HCT116 (cell line): Measurements from ENCODE around the gene ACTRT2. TPM values are rescaled to one million over a fixed set of nuclear protein-coding genes. Genes with fewer than 3 reads are reported as not detected.

Source experiments
- ATAC-seq: fragments of 200-7000 bp; cut with Tn5 transposase; 2 replicates; pipeline ENCODE4 v1.9.1; 2020; ENCODE audit warnings: mild to moderate bottlenecking, moderate library complexity
- BruUV-seq: library from RNA; stranded (reverse); fragments of 400-500 nt; replicated peaks from 2 replicates; lab custom pipeline; 2021; lab: Mats Ljungman, UMichigan
- CTCF ChIA-PET: fragments of 300-600 bp; sonication (Branson Sonifier 250); formaldehyde crosslinking; loops from one replicate; lab custom pipeline; 2021; ENCODE audit warnings: antibody characterized with exemption; lab: Charles Lee
- POLR2A ChIA-PET: fragments of 300-600, 350-600 bp; sonication (Branson Sonifier 250); formaldehyde crosslinking; loops from one replicate; lab custom pipeline; 2021; ENCODE audit warnings: antibody characterized with exemption; lab: Charles Lee
- RAD21 ChIA-PET, 2 experiments: fragments of 300-600 bp; sonication (Branson Sonifier 250); formaldehyde crosslinking; loops; one replicate each; lab custom pipeline; 2023; ENCODE audit warnings: low total read pairs in 2 of 2; ENCODE audit not compliant: uncharacterized antibody in 2 of 2, unreplicated experiment in 2 of 2, low non-redundant PET in 1 of 2; lab: Charles Lee
- DNase-seq: peaks from one replicate; pipeline ENCODE4 v3.0.0-alpha.2; 2010; ENCODE audit warnings: low read depth, low spot score
- H2AFZ ChIP-seq: fragments of 200-600 bp; shearing (Covaris generic), sonication (generic); 2 replicates; pipeline ENCODE4 v1.6.1; 2017; ENCODE audit warnings: low read depth, mixed run types, mixed read lengths, antibody characterized with exemption, low read length; ENCODE audit not compliant: poor library complexity, severe bottlenecking
- H3K27ac ChIP-seq: 2 replicates; pipeline ENCODE4 v1.5.1; 2012; ENCODE audit warnings: low read depth, low read length
- H3K27me3 ChIP-seq: fragments of 200-600 bp; sonication (generic); 2 replicates; pipeline ENCODE4 v1.6.1; 2016; ENCODE audit warnings: mixed run types, low read length, mixed read lengths; ENCODE audit not compliant: insufficient read depth
- H3K36me3 ChIP-seq, 2 experiments: fragments of 200-500 bp in 1 of 2; fragments of 200-600 bp in 1 of 2; sonication (Bioruptor generic) in 1 of 2; sonication (generic) in 1 of 2; 2 replicates each; pipeline versions ENCODE4 v1.5.1 to v1.6.1; 2014 to 2016; ENCODE audit warnings: low read length in 2 of 2, inconsistent platforms in 1 of 2, mixed read lengths in 1 of 2, mixed run types in 1 of 2; ENCODE audit not compliant: insufficient read depth in 2 of 2, control insufficient read depth in 1 of 2
- H3K4me1 ChIP-seq, 2 experiments: fragments of 200-600 bp in 1 of 2; sonication (generic) in 1 of 2; 2 replicates each; pipeline versions ENCODE4 v1.5.1 to v1.6.1; 2012 to 2017; ENCODE audit warnings: low read length in 2 of 2, inconsistent platforms in 1 of 2, mild to moderate bottlenecking in 1 of 2, mixed read lengths in 1 of 2, mixed run types in 1 of 2, moderate library complexity in 1 of 2; ENCODE audit not compliant: insufficient read depth in 2 of 2, control insufficient read depth in 1 of 2
- H3K4me2 ChIP-seq: fragments of 200-600 bp; sonication (generic); 2 replicates; pipeline ENCODE4 v1.6.1; 2017; ENCODE audit warnings: mixed run types, low read length, mixed read lengths
- H3K4me3 ChIP-seq, 2 experiments: fragments of 200-600 bp in 1 of 2; sonication (generic) in 1 of 2; replicated peaks in 1 of 2; 2 replicates each; pipeline ENCODE4 v1.5.1; 2011 to 2016; ENCODE audit warnings: low read length in 2 of 2, control low read depth in 1 of 2, low read depth in 1 of 2, mild to moderate bottlenecking in 1 of 2, mixed read lengths in 1 of 2, mixed run types in 1 of 2
- H3K79me2 ChIP-seq: fragments of 200-600 bp; sonication (generic); 2 replicates; pipeline ENCODE4 v1.6.1; 2017; ENCODE audit warnings: mild to moderate bottlenecking, mixed run types, low read length, moderate library complexity, mixed read lengths; ENCODE audit not compliant: insufficient read depth
- H3K9ac ChIP-seq: fragments of 200-600 bp; sonication (generic); 2 replicates; pipeline ENCODE4 v1.6.1; 2016; ENCODE audit warnings: low read length, mixed read lengths
- H3K9me2 ChIP-seq: fragments of 200-600 bp; sonication (generic), shearing (Covaris generic); 2 replicates; pipeline ENCODE4 v1.6.1; 2017; ENCODE audit warnings: mixed run types, mild to moderate bottlenecking, moderate library complexity; ENCODE audit not compliant: insufficient read depth
- H3K9me3 ChIP-seq, 2 experiments: fragments of 200-500 bp in 1 of 2; fragments of 200-600 bp in 1 of 2; sonication (Bioruptor generic) in 1 of 2; sonication (generic) in 1 of 2; 2 replicates each; pipeline ENCODE4 v1.6.1; 2014 to 2017; ENCODE audit warnings: low read length in 2 of 2, mixed read lengths in 2 of 2, inconsistent platforms in 1 of 2, low read depth in 1 of 2, mild to moderate bottlenecking in 1 of 2, mixed run types in 1 of 2, moderate library complexity in 1 of 2; ENCODE audit not compliant: control insufficient read depth in 1 of 2, insufficient read depth in 1 of 2
- H4K20me1 ChIP-seq: fragments of 200-600 bp; sonication (generic), shearing (Covaris generic); 2 replicates; pipeline ENCODE4 v1.6.1; 2017; ENCODE audit warnings: mixed run types, mild to moderate bottlenecking, moderate library complexity; ENCODE audit not compliant: insufficient read depth
- ATF3 ChIP-seq: IDR thresholded peaks from 2 replicates; pipeline ENCODE4 v1.6.1; 2012
- CEBPB ChIP-seq: IDR thresholded peaks from 2 replicates; pipeline ENCODE4 v1.6.1; 2012; ENCODE audit warnings: low read depth
- EGR1 ChIP-seq: IDR thresholded peaks from 2 replicates; pipeline ENCODE4 v1.6.1; 2012; ENCODE audit warnings: low read depth
- EZH2 ChIP-seq: fragments of 200-600 bp; sonication (generic); IDR thresholded peaks from 2 replicates; pipeline ENCODE4 v1.6.1; 2017; ENCODE audit warnings: antibody characterized with exemption, mixed run types
- MAX ChIP-seq: IDR thresholded peaks from 2 replicates; pipeline ENCODE4 v1.6.1; 2012
- POLR2A ChIP-seq: IDR thresholded peaks from 2 replicates; pipeline ENCODE4 v1.7.0; 2011; ENCODE audit warnings: borderline replicate concordance; ENCODE audit not compliant: insufficient read depth, insufficient read length; ENCODE audit errors: extremely low read depth
- SP1 ChIP-seq: IDR thresholded peaks from 2 replicates; pipeline ENCODE4 v1.6.1; 2012; ENCODE audit warnings: low read depth
- SRF ChIP-seq: IDR thresholded peaks from 2 replicates; pipeline ENCODE4 v1.6.1; 2012; ENCODE audit warnings: low read depth
- TCF7L2 ChIP-seq: IDR thresholded peaks from 2 replicates; pipeline ENCODE4 v1.7.0; 2011; ENCODE audit warnings: borderline replicate concordance, inconsistent platforms; ENCODE audit not compliant: insufficient read depth, insufficient read length; ENCODE audit errors: extremely low read depth
- ZFX ChIP-seq: fragments of 450-650 bp; IDR thresholded peaks from 2 replicates; pipeline ENCODE4 v1.6.1; 2017
- ZNF274 ChIP-seq: fragments of 200-500 bp; sonication (Bioruptor generic); IDR thresholded peaks from 2 replicates; pipeline ENCODE4 v1.6.1; 2014; ENCODE audit warnings: mild to moderate bottlenecking, low read depth, low read length, inconsistent platforms
- intact Hi-C: fragments of 100-400 bp; cut with micrococcal nuclease; formaldehyde crosslinking; loops from 2 replicates; pipeline ENCODE4 v1.10.0; 2022
- total RNA-seq: library from RNA; stranded (reverse); gene quantifications from one replicate; pipeline ENCODE4 v1.2.1, GENCODE V29; 2021; ENCODE audit not compliant: unreplicated experiment
- TF ChIP-seq, protein P1 (sequence below): IDR thresholded peaks from 2 replicates; pipeline ENCODE4 v1.6.1; 2011; ENCODE audit warnings: mild to moderate bottlenecking, low read length, moderate library complexity; ENCODE audit not compliant: insufficient replicate concordance; ENCODE audit errors: extremely low read depth

The ACTRT2 gene
- total RNA-seq, 1 experiment from 2014 or later, result not detected

- Histone ChIP-seq H3K9me3 (peaks cover 0 to 7% of the 10 kb centered on the region in 2 experiments; a peak in 2 of 4 replicates), H4K20me1 (no peaks in the 10 kb centered on the region), H3K9me2 (no peaks in the 10 kb centered on the region), H3K27me3 (peaks cover 32% of the 10 kb centered on the region), H3K9ac (no peak overlapping the region), H3K27ac (no peak overlapping the region), H3K4me2 (no peak overlapping the region), H3K4me1 (no peaks in the 10 kb centered on the region), H2AFZ (no peak overlapping the region), H3K79me2 (no peaks in the 10 kb centered on the region), H3K4me3 (no peak overlapping the region), H3K36me3 (no peaks in the 10 kb centered on the region)
- no peak for ATAC-seq
- CTCF ChIA-PET, result no interaction called here
- no TSS peak for BruUV-seq
- POLR2A ChIA-PET, result no interaction called here
- RAD21 ChIA-PET, result no interaction called here
- TF ChIP-seq ZFX, result no peak
- no peak for TF ChIP-seq TCF7L2
- TF ChIP-seq CEBPB, result no peak
- no peak for TF ChIP-seq EGR1
- TF ChIP-seq, protein P1, sequence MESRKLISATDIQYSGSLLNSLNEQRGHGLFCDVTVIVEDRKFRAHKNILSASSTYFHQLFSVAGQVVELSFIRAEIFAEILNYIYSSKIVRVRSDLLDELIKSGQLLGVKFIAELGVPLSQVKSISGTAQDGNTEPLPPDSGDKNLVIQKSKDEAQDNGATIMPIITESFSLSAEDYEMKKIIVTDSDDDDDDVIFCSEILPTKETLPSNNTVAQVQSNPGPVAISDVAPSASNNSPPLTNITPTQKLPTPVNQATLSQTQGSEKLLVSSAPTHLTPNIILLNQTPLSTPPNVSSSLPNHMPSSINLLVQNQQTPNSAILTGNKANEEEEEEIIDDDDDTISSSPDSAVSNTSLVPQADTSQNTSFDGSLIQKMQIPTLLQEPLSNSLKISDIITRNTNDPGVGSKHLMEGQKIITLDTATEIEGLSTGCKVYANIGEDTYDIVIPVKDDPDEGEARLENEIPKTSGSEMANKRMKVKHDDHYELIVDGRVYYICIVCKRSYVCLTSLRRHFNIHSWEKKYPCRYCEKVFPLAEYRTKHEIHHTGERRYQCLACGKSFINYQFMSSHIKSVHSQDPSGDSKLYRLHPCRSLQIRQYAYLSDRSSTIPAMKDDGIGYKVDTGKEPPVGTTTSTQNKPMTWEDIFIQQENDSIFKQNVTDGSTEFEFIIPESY, result no peak
- no peak for TF ChIP-seq SRF
- no peak for TF ChIP-seq POLR2A
- no peak for TF ChIP-seq ZNF274
- no peak for TF ChIP-seq MAX
- no peak for TF ChIP-seq SP1
- TF ChIP-seq ATF3, result no peak
- TF ChIP-seq EZH2, result no peak
- no peak for DNase-seq
- intact Hi-C loops, result no loop called here
Measured at GRCh38 chr1:3000214-3000613, 21.1 kb upstream of the ACTRT2 start.
